ENCODE measurements around the gene ZNF541. TPM values are rescaled to one million over a fixed set of nuclear protein-coding genes. Genes with fewer than 3 reads are reported as not detected.
"Not testable (repeated sequence)": the region's sequence is repeated elsewhere in the genome, so short reads cannot be mapped to it uniquely, and the experiment has no call there.

The ZNF541 gene
- total RNA-seq, 5 donors from 2014 or later (not counting 1 experiment from before 2014, with no cell fraction given) = 0.58 to 1.1 (median 0.65) TPM

GRCh38 chr19:47599671-47600245, 26.8 kb upstream of the ZNF541 start:
- not testable (repeated sequence) for ATAC-seq (replicated peaks in 1 of 4); H3K9me3 ChIP-seq; DNase-seq; H3K36me3 ChIP-seq (ENCODE audit: control insufficient read depth in 2 of 2, extremely low read depth in 1 of 2, insufficient read depth in 1 of 2, low read length in 1 of 2); H3K36me3 Mint-ChIP-seq; H3K27me3 ChIP-seq (replicated peaks in 1 of 2; ENCODE audit: control insufficient read depth in 2 of 2, extremely low read depth in 1 of 2, insufficient read depth in 2 of 2, low read length in 1 of 2); H3K9me3 Mint-ChIP-seq; H3K27me3 Mint-ChIP-seq
- peak overlapping the region; percentile 41 for H3K27ac ChIP-seq (ENCODE audit: low read length)
- Mint-ChIP-seq H3K4me1 (peaks cover 19 to 27% (median 21%) of the 10 kb centered on the region in 3 donors), H3K27ac (peak overlapping the region; percentile 86 to 93), H3K4me3 (peak overlapping the region; percentile 80 to 85 (median 83))
- peaks cover 0 to 30% of the 10 kb centered on the region in 2 experiments for H3K4me1 ChIP-seq (ENCODE audit: control insufficient read depth in 1 of 2, extremely low read depth in 1 of 2, insufficient read depth in 2 of 2, low read length in 2 of 2)
- ChIA-PET CTCF (interaction anchor here (0.7 to 1.7 kb wide), 4 partner anchors 84 to 552 kb away, joined by 3 to 9 read pairs (median 4); partner anchors contain the start of genes KPTN (in 1 of the 2) and NAPA (in 1 of the 2)), POLR2A (interaction anchor here in 1 of 2 donors (0.6 to 0.7 kb wide), 2 partner anchors 21 to 451 kb away, joined by 3 to 4 read pairs; no protein-coding TSS in a partner anchor)
- WGBS (ENCODE audit: insufficient coverage) = 28% methylated on average over 17 of the region's 25 CpGs
- H3K4me3 ChIP-seq (ENCODE audit: control insufficient read depth in 1 of 2, extremely low read depth in 1 of 2, low read length in 1 of 2) = peak overlapping the region; percentile 41 to 59

- Histone ChIP-seq H3K36me3 (ENCODE audit: control insufficient read depth in 2 of 2, extremely low read depth in 1 of 2, insufficient read depth in 1 of 2, low read length in 1 of 2) (no peaks in the 10 kb centered on the region), H3K27me3 (replicated peaks in 1 of 2; ENCODE audit: control insufficient read depth in 2 of 2, extremely low read depth in 1 of 2, insufficient read depth in 2 of 2, low read length in 1 of 2) (peaks cover 0 to 4% of the 10 kb centered on the region in 2 experiments), H3K27ac (ENCODE audit: low read length) (no peak overlapping the region), H3K9me3 (no peaks in the 10 kb centered on the region), H3K4me3 (ENCODE audit: control insufficient read depth in 1 of 2, extremely low read depth in 1 of 2, low read length in 1 of 2) (no peak overlapping the region), H3K4me1 (ENCODE audit: control insufficient read depth in 1 of 2, extremely low read depth in 1 of 2, insufficient read depth in 2 of 2, low read length in 2 of 2) (peaks cover 0 to 30% of the 10 kb centered on the region in 2 experiments)
- Mint-ChIP-seq H3K27me3 (no peaks in the 10 kb centered on the region), H3K9me3 (no peaks in the 10 kb centered on the region), H3K4me3 (peak overlapping the region; percentile 53 to 85 (median 80)), H3K36me3 (no peaks in the 10 kb centered on the region), H3K4me1 (peaks cover 19 to 27% (median 21%) of the 10 kb centered on the region in 3 donors), H3K27ac (peak overlapping the region; percentile 45 to 93)
- DNase-seq (no peak), ATAC-seq (replicated peaks in 1 of 4) (no peak)
- 66% methylated on average over 14 of the region's 21 CpGs for WGBS (ENCODE audit: insufficient coverage)
- CTCF ChIA-PET = interaction anchor here (0.7 to 0.8 kb wide), 3 partner anchors 11 to 551 kb away, joined by 3 read pairs; no protein-coding TSS in a partner anchor
- POLR2A ChIA-PET = interaction anchor here (0.6 to 0.7 kb wide), 2 partner anchors 20 to 77 kb away, joined by 4 to 9 read pairs; no protein-coding TSS in a partner anchor
Measured at GRCh38 chr19:47598407-47599349, 25.7 kb upstream of the ZNF541 start.

GRCh38 chr19:47595944-47596343, 23.0 kb upstream of the ZNF541 start:
- WGBS (ENCODE audit: insufficient coverage) = no CpG with 5 or more reads among the region's 6 CpGs
- no peaks in the 10 kb centered on the region for H3K36me3 Mint-ChIP-seq
- H3K4me3 Mint-ChIP-seq = no peak overlapping the region
- H3K27ac Mint-ChIP-seq = peak overlapping the region; percentile 47 to 76
- H3K9me3 Mint-ChIP-seq = no peaks in the 10 kb centered on the region
- ATAC-seq (replicated peaks in 1 of 4) (no peak), DNase-seq (peak in 1 of 35 experiments; percentile 8)
- ChIA-PET CTCF (no interaction called here), POLR2A (no interaction called here)
- Histone ChIP-seq H3K4me3 (ENCODE audit: control insufficient read depth in 1 of 2, extremely low read depth in 1 of 2, low read length in 1 of 2) (no peak overlapping the region), H3K4me1 (ENCODE audit: control insufficient read depth in 1 of 2, extremely low read depth in 1 of 2, insufficient read depth in 2 of 2, low read length in 2 of 2) (peaks cover 0 to 25% of the 10 kb centered on the region in 2 experiments), H3K27me3 (replicated peaks in 1 of 2; ENCODE audit: control insufficient read depth in 2 of 2, extremely low read depth in 1 of 2, insufficient read depth in 2 of 2, low read length in 1 of 2) (peaks cover 0 to 2% of the 10 kb centered on the region in 2 experiments), H3K9me3 (no peaks in the 10 kb centered on the region), H3K27ac (ENCODE audit: low read length) (no peak overlapping the region), H3K36me3 (ENCODE audit: control insufficient read depth in 2 of 2, extremely low read depth in 1 of 2, insufficient read depth in 1 of 2, low read length in 1 of 2) (no peaks in the 10 kb centered on the region)
- H3K4me1 Mint-ChIP-seq = peaks cover 9 to 18% (median 14%) of the 10 kb centered on the region in 3 donors
- H3K27me3 Mint-ChIP-seq = no peaks in the 10 kb centered on the region

- no peak overlapping the region for H3K4me3 ChIP-seq (ENCODE audit: control insufficient read depth in 1 of 2, extremely low read depth in 1 of 2, low read length in 1 of 2)
- H3K27ac Mint-ChIP-seq = no peak overlapping the region
- no peaks in the 10 kb centered on the region for H3K27me3 Mint-ChIP-seq
- peaks cover 0 to 2% of the 10 kb centered on the region in 2 experiments for H3K27me3 ChIP-seq (replicated peaks in 1 of 2; ENCODE audit: control insufficient read depth in 2 of 2, extremely low read depth in 1 of 2, insufficient read depth in 2 of 2, low read length in 1 of 2)
- DNase-seq (no peak), ATAC-seq (replicated peaks in 1 of 4) (no peak)
- H3K27ac ChIP-seq (ENCODE audit: low read length) = no peak overlapping the region
- H3K4me1 ChIP-seq (ENCODE audit: control insufficient read depth in 1 of 2, extremely low read depth in 1 of 2, insufficient read depth in 2 of 2, low read length in 2 of 2) = peaks cover 0 to 12% of the 10 kb centered on the region in 2 experiments
- H3K9me3 Mint-ChIP-seq = no peaks in the 10 kb centered on the region
- peaks cover 0 to 7% (median 6%) of the 10 kb centered on the region in 3 donors for H3K4me1 Mint-ChIP-seq
- 87% methylated on average over 4 of the region's 6 CpGs for WGBS (ENCODE audit: insufficient coverage)
- POLR2A ChIA-PET = interaction anchor here in 1 of 2 donors (0.6 kb wide), 1 partner anchor 70 kb away, joined by 3 read pairs; no protein-coding TSS in a partner anchor
- no peaks in the 10 kb centered on the region for H3K9me3 ChIP-seq
- CTCF ChIA-PET = interaction anchor here (0.6 kb wide), 3 partner anchors 298 to 865 kb away, joined by 3 to 8 read pairs (median 5); no protein-coding TSS in a partner anchor
- no peaks in the 10 kb centered on the region for H3K36me3 ChIP-seq (ENCODE audit: control insufficient read depth in 2 of 2, extremely low read depth in 1 of 2, insufficient read depth in 1 of 2, low read length in 1 of 2)
- H3K36me3 Mint-ChIP-seq = no peaks in the 10 kb centered on the region
- H3K4me3 Mint-ChIP-seq = no peak overlapping the region
Measured at GRCh38 chr19:47593860-47594259, 20.9 kb upstream of the ZNF541 start.

GRCh38 chr19:47589824-47590223, 16.9 kb upstream of the ZNF541 start:
- Mint-ChIP-seq H3K36me3 (peaks cover 4% of the 10 kb centered on the region), H3K27me3 (no peaks in the 10 kb centered on the region), H3K9me3 (peaks cover 0 to 8% (median 5%) of the 10 kb centered on the region in 3 donors), H3K4me3 (no peak overlapping the region), H3K4me1 (no peaks in the 10 kb centered on the region), H3K27ac (no peak overlapping the region)
- 86% methylated on average over 4 of the region's 7 CpGs for WGBS (ENCODE audit: insufficient coverage)
- CTCF ChIA-PET = no interaction called here
- Histone ChIP-seq H3K27ac (ENCODE audit: low read length) (no peak overlapping the region), H3K27me3 (replicated peaks in 1 of 2; ENCODE audit: control insufficient read depth in 2 of 2, extremely low read depth in 1 of 2, insufficient read depth in 2 of 2, low read length in 1 of 2) (peaks cover 0 to 4% of the 10 kb centered on the region in 2 experiments), H3K9me3 (no peaks in the 10 kb centered on the region), H3K4me3 (ENCODE audit: control insufficient read depth in 1 of 2, extremely low read depth in 1 of 2, low read length in 1 of 2) (no peak overlapping the region), H3K4me1 (ENCODE audit: control insufficient read depth in 1 of 2, extremely low read depth in 1 of 2, insufficient read depth in 2 of 2, low read length in 2 of 2) (no peaks in the 10 kb centered on the region), H3K36me3 (ENCODE audit: control insufficient read depth in 2 of 2, extremely low read depth in 1 of 2, insufficient read depth in 1 of 2, low read length in 1 of 2) (no peaks in the 10 kb centered on the region)
- no peak for DNase-seq
- POLR2A ChIA-PET = no interaction called here
- no peak for ATAC-seq (replicated peaks in 1 of 4)

DNA sequence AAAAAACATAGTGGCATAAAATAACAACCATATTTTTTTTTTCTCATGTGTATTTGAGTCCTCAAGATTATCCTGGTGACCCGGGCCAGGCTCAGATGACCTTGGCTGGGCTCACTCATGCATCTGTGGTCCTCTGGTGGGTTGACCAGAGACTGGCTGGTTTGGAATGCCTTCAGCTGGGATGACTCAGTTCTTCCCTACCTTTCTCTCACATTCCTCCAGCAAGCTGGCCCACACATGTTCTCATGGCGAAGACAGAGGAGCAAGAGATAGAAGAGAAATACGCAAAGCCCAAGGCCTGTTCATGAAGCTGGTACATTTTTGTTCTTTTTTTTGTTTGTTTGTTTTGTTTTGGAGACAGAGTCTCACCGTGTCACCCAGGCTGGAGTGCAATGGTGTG, 14.3 kb upstream of the ZNF541 start:
- H3K9me3 ChIP-seq = no peaks in the 10 kb centered on the region
- CTCF ChIA-PET = interaction anchor here in 1 of 2 donors (0.7 kb wide), 1 partner anchor 11 kb away, joined by 3 read pairs; no protein-coding TSS in a partner anchor
- Mint-ChIP-seq H3K4me3 (no peak overlapping the region), H3K4me1 (peaks cover 5 to 9% (median 8%) of the 10 kb centered on the region in 3 donors), H3K27ac (no peak overlapping the region), H3K9me3 (peaks cover 0 to 8% (median 5%) of the 10 kb centered on the region in 3 donors), H3K36me3 (peaks cover 4% of the 10 kb centered on the region), H3K27me3 (no peaks in the 10 kb centered on the region)
- DNase-seq (no peak), ATAC-seq (replicated peaks in 1 of 4) (no peak)
- WGBS (ENCODE audit: insufficient coverage) = 81% methylated on average over 3 of the region's 4 CpGs
- POLR2A ChIA-PET = no interaction called here
- H3K27ac ChIP-seq (ENCODE audit: low read length) = no peak overlapping the region
- peaks cover 0 to 4% of the 10 kb centered on the region in 2 experiments for H3K27me3 ChIP-seq (replicated peaks in 1 of 2; ENCODE audit: control insufficient read depth in 2 of 2, extremely low read depth in 1 of 2, insufficient read depth in 2 of 2, low read length in 1 of 2)
- H3K4me1 ChIP-seq (ENCODE audit: control insufficient read depth in 1 of 2, extremely low read depth in 1 of 2, insufficient read depth in 2 of 2, low read length in 2 of 2) = peaks cover 0 to 2% of the 10 kb centered on the region in 2 experiments
- no peaks in the 10 kb centered on the region for H3K36me3 ChIP-seq (ENCODE audit: control insufficient read depth in 2 of 2, extremely low read depth in 1 of 2, insufficient read depth in 1 of 2, low read length in 1 of 2)
- H3K4me3 ChIP-seq (ENCODE audit: control insufficient read depth in 1 of 2, extremely low read depth in 1 of 2, low read length in 1 of 2) = no peak overlapping the region

Measured in T-cell (primary cell).